K562 (cell line): Measurements from ENCODE around the gene MAB21L3. TPM values are rescaled to one million over a fixed set of nuclear protein-coding genes. Genes with fewer than 3 reads are reported as not detected.

Experiments
- ARNT ChIP-seq, 2 experiments: fragments of 450-650 bp; IDR thresholded peaks; 2 replicates each; pipeline ENCODE4 v1.6.1; 2016; ENCODE audit warnings: mild to moderate bottlenecking in 1 of 2
- ATF3 ChIP-seq, 2 experiments: fragments of 450-650 bp in 1 of 2; sonication (generic) in 1 of 2; formaldehyde crosslinking in 1 of 2; IDR thresholded peaks in 1 of 2; conservative IDR thresholded peaks in 1 of 2; 2 replicates each; pipeline versions ENCODE4 v1.6.1 to v1.8.1; 2016 to 2023; ENCODE audit warnings: mild to moderate bottlenecking in 2 of 2, moderate library complexity in 2 of 2, inconsistent platforms in 1 of 2, missing genetic modification reagents in 1 of 2
- C11orf30 ChIP-seq: fragments of 450-650 bp; IDR thresholded peaks from 2 replicates; pipeline ENCODE4 v1.6.1; 2016; ENCODE audit warnings: low read depth, mild to moderate bottlenecking
- CBFA2T2 ChIP-seq: fragments of 450-650 bp; conservative IDR thresholded peaks from 2 replicates; pipeline ENCODE4 v1.6.1; 2017; ENCODE audit warnings: mild to moderate bottlenecking
- CHD1 ChIP-seq: fragments of 200-600 bp; sonication (generic); IDR thresholded peaks from one replicate; pipeline ENCODE4 v1.6.1; 2012; ENCODE audit warnings: mild to moderate bottlenecking, moderate library complexity, low read length, inconsistent platforms
- DEAF1 ChIP-seq: fragments of 450-650 bp; formaldehyde crosslinking; IDR thresholded peaks from 2 replicates; pipeline ENCODE4 v1.4.0; 2020; ENCODE audit warnings: mild to moderate bottlenecking, moderate library complexity
- EHMT2 ChIP-seq: fragments of 450-650 bp; IDR thresholded peaks from 2 replicates; pipeline ENCODE4 v1.6.1; 2018; ENCODE audit warnings: antibody characterized with exemption
- KDM2B ChIP-seq: fragments of 250-450 bp; sonication (Bioruptor Pico); IDR thresholded peaks from 2 replicates; pipeline ENCODE4 v1.8.0; 2021; ENCODE audit warnings: mild to moderate bottlenecking, moderate library complexity
- LARP7 ChIP-seq: fragments of 450-650 bp; IDR thresholded peaks from 2 replicates; pipeline ENCODE4 v1.6.1; 2016
- NCOA2 ChIP-seq, 2 experiments: fragments of 450-650 bp; IDR thresholded peaks; 2 replicates each; pipeline ENCODE4 v1.6.1; 2018; ENCODE audit warnings: mild to moderate bottlenecking in 2 of 2, moderate library complexity in 1 of 2; ENCODE audit not compliant: partially characterized antibody in 2 of 2
- NCOR1 ChIP-seq: fragments of 450-650 bp; IDR thresholded peaks from 2 replicates; pipeline ENCODE4 v1.6.1; 2016; ENCODE audit warnings: mild to moderate bottlenecking, moderate library complexity
- NFE2L1 ChIP-seq: fragments of 450-650 bp; IDR thresholded peaks from 2 replicates; pipeline ENCODE4 v1.6.1; 2016; ENCODE audit warnings: missing genetic modification characterization, low read depth, mild to moderate bottlenecking, missing compliant biosample characterization, moderate library complexity, borderline replicate concordance
- NFIC ChIP-seq: fragments of 450-650 bp; IDR thresholded peaks from 2 replicates; pipeline ENCODE4 v1.6.1; 2017; ENCODE audit warnings: mild to moderate bottlenecking, inconsistent platforms
- PHF21A ChIP-seq: fragments of 450-650 bp; IDR thresholded peaks from 2 replicates; pipeline ENCODE4 v1.6.1; 2017; ENCODE audit warnings: low read depth, borderline replicate concordance
- RBFOX2 ChIP-seq: fragments of 200-400 bp; formaldehyde crosslinking; IDR thresholded peaks from 2 replicates; pipeline ENCODE4 v1.6.1; 2017; ENCODE audit warnings: low read depth, mild to moderate bottlenecking, low read length, moderate library complexity
- SMARCA4 ChIP-seq: fragments of 450-650 bp; IDR thresholded peaks from 2 replicates; pipeline ENCODE4 v1.6.1; 2016
- SRSF1 ChIP-seq: fragments of 200-400 bp; formaldehyde crosslinking; IDR thresholded peaks from 2 replicates; pipeline ENCODE4 v1.6.1; 2017; ENCODE audit warnings: mild to moderate bottlenecking, low read depth, low read length, moderate library complexity
- TAF1 ChIP-seq: IDR thresholded peaks from 2 replicates; pipeline ENCODE4 v1.6.1; 2011; ENCODE audit warnings: mild to moderate bottlenecking, low read length, moderate library complexity; ENCODE audit not compliant: insufficient read depth, control insufficient read depth, severe bottlenecking; ENCODE audit errors: extremely low read depth
- TEAD4 ChIP-seq, 2 experiments: sonication (generic) in 1 of 2; formaldehyde crosslinking in 1 of 2; IDR thresholded peaks; 2 replicates each; pipeline versions ENCODE4 v1.6.1 to v1.8.0; 2012 to 2022; ENCODE audit warnings: borderline replicate concordance in 1 of 2, inconsistent platforms in 1 of 2, low read length in 1 of 2, mild to moderate bottlenecking in 1 of 2, missing genetic modification reagents in 1 of 2
- TRIM24 ChIP-seq, 2 experiments: fragments of 450-650 bp; IDR thresholded peaks; 2 replicates each; pipeline ENCODE4 v1.6.1; 2016
- ZFP36 ChIP-seq: fragments of 150-350 bp; IDR thresholded peaks from 2 replicates; pipeline ENCODE4 v1.6.1; 2018; ENCODE audit warnings: low read length, low read depth; ENCODE audit not compliant: partially characterized antibody
- ZNF165 ChIP-seq: fragments of 250-450 bp; sonication (Bioruptor Pico); IDR thresholded peaks from 2 replicates; pipeline ENCODE4 v1.4.0; 2020; ENCODE audit warnings: borderline replicate concordance
- ZNF408 ChIP-seq: fragments of 250-450 bp; sonication (Bioruptor Pico); IDR thresholded peaks from 2 replicates; pipeline ENCODE4 v1.4.0; 2020; ENCODE audit warnings: low read depth, mild to moderate bottlenecking, moderate library complexity
- ZNF431 ChIP-seq: sonication (generic); formaldehyde crosslinking; IDR thresholded peaks from 2 replicates; pipeline ENCODE4 v1.8.0; 2022; ENCODE audit warnings: mild to moderate bottlenecking, missing genetic modification reagents
- ZNF551 ChIP-seq: fragments of 250-450 bp; sonication (Bioruptor Pico); IDR thresholded peaks from 2 replicates; pipeline ENCODE4 v1.5.0; 2021; ENCODE audit warnings: mild to moderate bottlenecking, moderate library complexity
- ZNF561 ChIP-seq: fragments of 450-650 bp; formaldehyde crosslinking; conservative IDR thresholded peaks from 2 replicates; pipeline ENCODE4 v1.4.0; 2020; ENCODE audit warnings: mild to moderate bottlenecking, moderate library complexity
- ZNF644 ChIP-seq: fragments of 200-800 bp; sonication (Bioruptor generic); IDR thresholded peaks from 2 replicates; pipeline ENCODE4 v1.6.1; 2016; ENCODE audit warnings: low read depth, missing genetic modification characterization, missing compliant biosample characterization
- polyA plus RNA-seq, 8 experiments: library from polyadenylated mRNA; depleted of rRNA in 4 of 8; stranded (reverse) in 5 of 8; unstranded in 3 of 8; fragments of >200 nt; fragmentation: Nextera tagmentation in 2 of 8; fragmentation: Illumina TruSeq in 1 of 8; extraction: Ambion mirVana in 2 of 8; extraction: Trizol in 1 of 8; gene quantifications; 2 replicates each; pipeline versions ENCODE4 v1.2.1 to v1.2.3, GENCODE V29; 2011 to 2014; ENCODE audit warnings: inconsistent platforms in 1 of 8, missing spikeins in 1 of 8
- total RNA-seq, 7 experiments: library from RNA; depleted of rRNA in 6 of 7; stranded (reverse); fragments of >200 nt in 6 of 7; fragmentation: Illumina TruSeq in 2 of 7; extraction: Trizol in 2 of 7; gene quantifications; 2 replicates each; pipeline versions ENCODE4 v1.2.1 to v1.2.3, GENCODE V29; 2011 to 2021; ENCODE audit warnings: low replicate concordance in 1 of 7

MAB21L3 gene
- total and polyA plus RNA-seq, 9 of the 15 experiments (the other 6 are each of a cell fraction or from before 2014, with no cell fraction given): not detected

GRCh38 chr1:116131866-116132605 is 20.8 kb downstream of the MAB21L3 start (continued):
- TF ChIP-seq SRSF1 (no peak), PHF21A (no peak), TRIM24 (IDR thresholded peaks at IDR 0.05) (peak; percentile 96 to 97), NCOA2 (IDR thresholded peaks at IDR 0.05; ENCODE audit: partially characterized antibody in 2 of 2) (no peak), ZNF165 (CRISPR knock-in tag) (no peak), LARP7 (no peak), ZFP36 (no peak), CBFA2T2 (peak; percentile 82), EHMT2 (0 out of 2 replicates have a peak, but pooled peaks have one; percentile 12), ZNF561 (no peak), DEAF1 (CRISPR knock-in tag) (no peak), NFE2L1 (tag) (peak; percentile 88), TEAD4 (IDR thresholded peaks at IDR 0.05; ENCODE audit: low read length) (peak; percentile 73), TEAD4 (CRISPR knock-in tag; IDR thresholded peaks at IDR 0.05; ENCODE audit: borderline replicate concordance) (no peak), ATF3 (IDR thresholded peaks at IDR 0.05) (no peak), ATF3 (CRISPR knock-in tag; conservative IDR thresholded peaks at IDR 0.05) (no peak), RBFOX2 (no peak), NCOR1 (peak; percentile 83), ARNT (IDR thresholded peaks at IDR 0.05) (peak in 1 of 2 experiments; percentile 63; a peak in 1 of 4 replicates), KDM2B (no peak), ZNF551 (CRISPR knock-in tag) (no peak), C11orf30 (peak; percentile 95), ZNF408 (CRISPR knock-in tag) (no peak), ZNF644 (tag) (no peak), SMARCA4 (peak; percentile 76; the same call in 1 of the 2 replicates), ZNF431 (CRISPR knock-in tag) (no peak), NFIC (peak; percentile 49), TAF1 (no peak), CHD1 (no peak)
